ENCODE measurements around the gene MYRFL.

- TF ChIP-seq ARNTL (CRISPR knock-in tag; IDR thresholded peaks at IDR 0.05; ENCODE audit: borderline replicate concordance, low read depth), result no peak
- no peak for TF ChIP-seq ZFP3 (CRISPR knock-in tag; IDR thresholded peaks at IDR 0.05)
- no peak for TF ChIP-seq CSDC2 (CRISPR knock-in tag; IDR thresholded peaks at IDR 0.05)
- no peak for TF ChIP-seq ZFP30 (CRISPR knock-in tag; IDR thresholded peaks at IDR 0.05)
- no peak for TF ChIP-seq PATZ1 (CRISPR knock-in tag; IDR thresholded peaks at IDR 0.05; ENCODE audit: borderline replicate concordance)
These were observed 4.0 kb upstream of the MYRFL start for GRCh38 chr12:69821032-69821455.
